Activated CD8-positive, alpha-beta memory T cell treated with anti-CD3 and anti-CD28 coated beads for 24 hours (primary cell): ENCODE results near the gene SMARCC2.
A peak's percentile ranks its signal among the peaks of the same experiment; 100 is the strongest.

Experiments used
- DNase-seq: peaks from one replicate; pipeline ENCODE4 v3.0.0-alpha.2; 2020

SMARCC2 gene

GRCh38 chr12:56146492-56147460, 42.5 kb downstream of the SMARCC2 start:
- DNase-seq: no peak

- no peak for DNase-seq
These were observed 44.1 kb downstream of the SMARCC2 start for GRCh38 chr12:56145217-56145616.

- no peak for DNase-seq
These were observed 45.4 kb downstream of the SMARCC2 start for GRCh38 chr12:56143870-56144269.

GRCh38 chr12:56143217-56143616, 46.1 kb downstream of the SMARCC2 start:
- no peak for DNase-seq

- no peak for DNase-seq
These were observed 47.1 kb downstream of the SMARCC2 start for GRCh38 chr12:56141946-56142784.

GRCh38 chr12:56137853-56138571, 51.3 kb downstream of the SMARCC2 start:
- no peak for DNase-seq

GRCh38 chr12:56134897-56135296, 54.4 kb downstream of the SMARCC2 start:
- no peak for DNase-seq

GRCh38 chr12:56130876-56131275, 58.4 kb downstream of the SMARCC2 start:
- no peak for DNase-seq

- DNase-seq: no peak
These were observed 59.3 kb downstream of the SMARCC2 start for GRCh38 chr12:56129942-56130495.

- DNase-seq: peak; percentile 89
These were observed 59.9 kb downstream of the SMARCC2 start for GRCh38 chr12:56129206-56129941.

GRCh38 chr12:56128670-56129205, 60.5 kb downstream of the SMARCC2 start:
- DNase-seq: peak; percentile 80

GRCh38 chr12:56127888-56128669, 61.2 kb downstream of the SMARCC2 start, which contains the start of gene ESYT1:
Gene ESYT1, plus strand, starts transcription at chr12:56128267. Its CDS starts 53 bp downstream, at chr12:56128320.
- peak; percentile 95 for DNase-seq

- no peak for DNase-seq
These were observed 61.8 kb downstream of the SMARCC2 start for GRCh38 chr12:56127485-56127887.

GRCh38 chr12:56126732-56127239, 62.5 kb downstream of the SMARCC2 start:
- DNase-seq: no peak

GRCh38 chr12:56124133-56124532, 65.2 kb downstream of the SMARCC2 start:
- DNase-seq: no peak

GRCh38 chr12:56122637-56123036, 66.6 kb downstream of the SMARCC2 start:
- DNase-seq: no peak

GRCh38 chr12:56121204-56121870, 67.9 kb downstream of the SMARCC2 start:
- no peak for DNase-seq

- DNase-seq: no peak
These were observed 69.0 kb downstream of the SMARCC2 start for GRCh38 chr12:56120158-56120846.

GRCh38 chr12:56119361-56119796, 69.9 kb downstream of the SMARCC2 start:
- DNase-seq: peak; percentile 77
